Coronary artery (tissue), 2 donors: Measurements from ENCODE around the gene BLCAP.

Source experiments
- DNase-seq: peaks from one replicate; pipeline ENCODE4 v3.0.0-alpha.2; 2017; ENCODE audit warnings: low spot score
- H3K27ac ChIP-seq, 2 donors: fragments of 200-600 bp; sonication (generic); one replicate each; pipeline ENCODE4 v1.5.1; 2016 to 2019
- H3K4me3 ChIP-seq: fragments of 200-600 bp; sonication (generic); 2 replicates; pipeline ENCODE4 v1.5.1; 2016; ENCODE audit warnings: mild to moderate bottlenecking, moderate library complexity
- CTCF ChIP-seq: fragments of 200-600 bp; sonication (generic); IDR thresholded peaks from one replicate; pipeline ENCODE4 v1.5.1; 2019; ENCODE audit warnings: antibody characterized with exemption

Gene BLCAP

GRCh38 chr20:37510226-37510625, 17.4 kb downstream of the BLCAP start:
- no peak for TF ChIP-seq CTCF
- no peak for DNase-seq
- H3K27ac ChIP-seq: no peak overlapping the region
- H3K4me3 ChIP-seq: no peak overlapping the region

GRCh38 chr20:37506152-37506725, 21.4 kb downstream of the BLCAP start:
- TF ChIP-seq CTCF: no peak
- Histone ChIP-seq H3K4me3 (no peak overlapping the region), H3K27ac (no peak overlapping the region)
- no peak for DNase-seq

- no peak for TF ChIP-seq CTCF
- Histone ChIP-seq H3K27ac (no peak overlapping the region), H3K4me3 (no peak overlapping the region)
- DNase-seq: no peak
Measured at GRCh38 chr20:37505263-37506151, 22.2 kb downstream of the BLCAP start.

- no peak for DNase-seq
- H3K4me3 ChIP-seq: no peak overlapping the region
- H3K27ac ChIP-seq: no peak overlapping the region
- no peak for TF ChIP-seq CTCF
Measured at GRCh38 chr20:37504404-37505096, 23.1 kb downstream of the BLCAP start.

GRCh38 chr20:37503256-37503927, 24.3 kb downstream of the BLCAP start:
- no peak for TF ChIP-seq CTCF
- H3K4me3 ChIP-seq: no peak overlapping the region
- no peak for DNase-seq
- no peak overlapping the region for H3K27ac ChIP-seq

GRCh38 chr20:37502654-37503053, 25.0 kb downstream of the BLCAP start:
- no peak for DNase-seq
- no peak for TF ChIP-seq CTCF
- Histone ChIP-seq H3K27ac (no peak overlapping the region), H3K4me3 (no peak overlapping the region)
